ENCODE data around the gene TTK. TPM values are rescaled to one million over a fixed set of nuclear protein-coding genes. Genes with fewer than 3 reads are reported as not detected.

The TTK gene
- total and polyA plus RNA-seq, 4 donors, result under 0.01 to 21.1 (median 0.53) TPM

- TF ChIP-seq EGR1 (IDR thresholded peaks at IDR 0.05; ENCODE audit: low read depth in 2 of 2), result no peak
- TF ChIP-seq TAF1 (conservative IDR thresholded peaks at IDR 0.05), result no peak
- no peak for TF ChIP-seq JUND (IDR thresholded peaks at IDR 0.05)
- no peak for TF ChIP-seq ZBTB33 (IDR thresholded peaks at IDR 0.05)
- no peak for TF ChIP-seq FOXA1 (IDR thresholded peaks at IDR 0.05)
- no peak for TF ChIP-seq RXRA (IDR thresholded peaks at IDR 0.05)
- no peak for TF ChIP-seq SP1 (IDR thresholded peaks at IDR 0.05)
- TF ChIP-seq GABPA (IDR thresholded peaks at IDR 0.05 in 1 of 2, conservative IDR thresholded peaks at IDR 0.05 in 1 of 2), result no peak
- no peak for TF ChIP-seq CTCF (IDR thresholded peaks at IDR 0.05; ENCODE audit: low read depth, low read length, missing input control)
- no peak for TF ChIP-seq ATF3 (IDR thresholded peaks at IDR 0.05)
- no peak for TF ChIP-seq REST (IDR thresholded peaks at IDR 0.05)
- no peak for TF ChIP-seq HNF4A (conservative IDR thresholded peaks at IDR 0.05)
- no peak for TF ChIP-seq YY1 (IDR thresholded peaks at IDR 0.05)
- TF ChIP-seq HNF4G (IDR thresholded peaks at IDR 0.05), result no peak
- TF ChIP-seq MAX (IDR thresholded peaks at IDR 0.05), result no peak
- TF ChIP-seq FOXA2 (IDR thresholded peaks at IDR 0.05), result no peak
- no peak for TF ChIP-seq RAD21 (IDR thresholded peaks at IDR 0.05)
- TF ChIP-seq NR2F2 (IDR thresholded peaks at IDR 0.05), result no peak
- H3K9me3 ChIP-seq (ENCODE audit: control insufficient read depth in 4 of 4, low read length in 3 of 4), result no peaks in the 10 kb centered on the region
- H3K4me3 ChIP-seq (ENCODE audit: low read depth in 1 of 3, low read length in 3 of 3), result no peak overlapping the region
- no peaks in the 10 kb centered on the region for H3K36me3 ChIP-seq (ENCODE audit: control insufficient read depth in 4 of 4, insufficient read depth in 3 of 4, low read depth in 1 of 4, low read length in 3 of 4)
- H3K9ac ChIP-seq (ENCODE audit: low read depth in 1 of 2, low read length in 2 of 2), result no peak overlapping the region
- 94% methylated on average over 4 of the region's 4 CpGs for WGBS
- peaks cover 0 to 7% (median 1%) of the 10 kb centered on the region in 4 donors for H3K4me1 ChIP-seq (ENCODE audit: control insufficient read depth in 4 of 4, insufficient read depth in 4 of 4, low read length in 3 of 4)
- H3K27ac ChIP-seq (ENCODE audit: low read depth in 1 of 2, low read length in 2 of 2), result no peak overlapping the region
- H3K27me3 ChIP-seq (ENCODE audit: control insufficient read depth in 4 of 4, insufficient read depth in 4 of 4, low read length in 3 of 4), result peaks cover 0 to 5% (median 0%) of the 10 kb centered on the region in 4 donors
- DNase-seq (ENCODE audit: low spot score), result no peak
Measured at GRCh38 chr6:79981652-79982051, 22.8 kb upstream of the TTK start.

Measured in liver (tissue), 9 donors.